HG02943 (cell line): ENCODE measurements around the gene METTL9.
"Not testable (repeated sequence)": the region's sequence is repeated elsewhere in the genome, so short reads cannot be mapped to it uniquely, and the experiment has no call there.

Experiments used
- ATAC-seq: cut with Tn5 transposase; IDR thresholded peaks from one replicate; pipeline ENCODE4 v1.9.1; 2021; ENCODE audit warnings: mild to moderate bottlenecking, low read depth, moderate library complexity; ENCODE audit not compliant: unreplicated experiment

METTL9 gene

DNA sequence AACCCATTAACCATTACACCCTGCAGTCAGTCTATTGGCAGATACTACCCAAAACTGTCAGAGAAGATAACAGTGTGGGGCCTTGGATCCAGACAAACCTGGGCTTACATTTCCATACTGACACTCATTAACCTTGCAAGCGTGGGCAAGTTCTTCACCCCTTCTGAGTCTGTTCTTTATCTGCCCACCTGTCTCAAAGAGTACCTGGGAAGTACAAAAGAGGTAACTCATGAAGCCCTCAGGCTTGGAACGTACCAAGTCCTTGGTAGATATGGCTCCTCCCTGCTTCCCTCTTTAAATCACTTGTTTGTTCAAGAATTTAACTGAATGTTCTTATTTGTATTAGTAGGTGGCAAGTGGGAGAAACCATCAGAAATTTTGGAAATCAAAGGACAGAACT lies 55.5 kb downstream of the METTL9 start:
- no peak for ATAC-seq

DNA sequence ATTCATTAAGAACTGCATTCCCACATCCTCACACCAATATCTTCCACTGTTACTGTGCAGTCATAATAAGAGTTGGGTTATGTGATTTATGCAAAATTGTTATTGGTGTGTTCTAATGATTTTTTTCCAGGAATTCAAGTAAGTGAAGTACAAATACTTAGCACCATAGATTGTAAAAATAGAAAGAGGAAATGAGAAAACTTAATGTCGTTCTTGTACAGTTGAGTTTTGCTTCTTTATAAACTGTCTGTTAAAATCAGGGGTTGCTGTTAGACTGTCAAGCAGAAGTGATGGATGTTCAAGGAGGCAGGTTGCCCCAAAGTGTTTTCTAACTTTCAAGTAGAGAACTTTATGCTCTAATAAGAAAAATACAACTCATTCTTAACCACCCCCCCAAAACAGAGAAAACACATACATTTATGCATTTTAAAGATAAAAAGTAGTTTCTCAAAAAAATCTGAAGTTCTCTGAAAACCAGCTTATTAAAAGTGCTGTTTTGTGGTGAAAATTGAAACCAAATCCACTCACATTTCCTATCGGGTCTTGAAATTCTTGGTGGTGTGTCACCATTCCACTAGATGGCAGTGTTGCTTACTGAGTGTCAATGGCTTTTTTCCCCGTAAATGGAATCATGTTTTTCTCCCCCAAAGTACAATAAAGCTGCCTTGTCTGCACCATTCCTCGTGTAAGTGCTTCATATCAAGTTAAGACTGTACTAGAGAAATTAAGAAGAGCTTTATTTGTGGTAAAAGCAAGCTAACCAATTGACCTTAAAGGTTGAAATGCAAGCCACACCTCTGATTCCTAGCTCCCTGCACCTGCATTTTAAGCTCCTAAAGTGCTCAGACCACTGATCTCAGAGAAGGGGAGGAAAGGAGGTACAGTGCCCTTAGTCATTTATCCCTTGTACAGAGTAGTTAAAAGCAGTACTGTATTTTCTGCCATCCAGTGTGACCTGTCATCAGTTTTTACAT lies 57.7 kb downstream of the METTL9 start:
- no peak for ATAC-seq

DNA sequence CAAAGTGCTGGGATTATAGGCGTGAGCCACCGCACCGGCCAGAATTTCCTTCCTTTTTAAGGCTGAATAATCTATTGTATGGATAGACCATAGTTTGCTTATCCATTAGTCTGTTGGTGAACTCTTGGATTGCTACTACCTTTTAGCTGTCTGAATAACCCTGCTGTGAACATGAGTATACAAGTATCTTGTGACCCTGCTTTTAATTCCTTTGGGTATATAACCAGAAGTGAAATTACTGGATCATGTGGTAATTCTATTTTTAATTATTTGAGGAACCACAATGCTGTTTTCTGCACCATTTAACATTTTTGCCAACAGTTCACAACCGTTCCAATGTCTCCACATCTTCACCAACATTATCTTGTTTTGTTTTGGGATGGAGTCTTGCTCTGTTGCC lies 59.7 kb downstream of the METTL9 start:
- no peak for ATAC-seq

DNA sequence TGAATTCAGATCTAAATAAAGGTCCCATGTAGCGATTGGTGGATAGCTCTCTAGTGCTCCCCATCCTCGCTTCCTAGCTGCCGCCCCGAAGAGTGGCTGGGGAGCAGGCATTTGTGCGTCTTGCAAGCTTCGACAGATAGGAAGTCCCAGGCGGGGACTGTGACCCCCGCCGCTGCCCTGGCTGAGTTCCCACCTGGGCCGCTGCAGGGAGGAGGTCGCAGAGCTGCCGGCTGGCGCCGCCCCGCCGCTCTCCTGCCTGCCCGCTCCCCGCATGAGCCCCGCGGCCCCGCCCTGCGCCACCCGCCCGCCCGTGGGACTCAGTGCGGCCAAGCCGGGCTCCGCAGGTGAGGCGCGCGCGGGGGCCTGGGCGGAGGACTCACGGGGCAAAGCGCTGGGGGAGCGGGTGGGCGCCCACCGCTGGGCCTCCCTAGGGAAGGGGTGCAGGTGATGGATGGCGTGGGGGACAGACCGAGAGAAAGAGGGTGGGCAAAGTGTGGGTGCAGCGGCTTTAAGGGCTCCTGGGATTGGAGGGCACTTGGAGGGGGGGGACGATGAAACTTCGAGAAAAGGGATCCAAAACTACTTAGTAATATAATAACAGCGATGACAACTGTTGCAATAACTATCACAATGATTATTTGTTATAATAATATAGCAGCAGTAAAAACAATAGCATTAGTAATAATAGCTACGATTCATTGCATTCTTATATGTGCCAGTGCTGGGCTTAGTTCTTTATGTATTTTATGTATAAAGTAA lies 64.7 kb downstream of the METTL9 start, which contains the start of gene OTOA:
Gene OTOA, plus strand, starts transcription at position 80 of the 759 bp plus-strand sequence. CDS start 14,547 bp downstream, outside the sequence.
- no peak for ATAC-seq

DNA sequence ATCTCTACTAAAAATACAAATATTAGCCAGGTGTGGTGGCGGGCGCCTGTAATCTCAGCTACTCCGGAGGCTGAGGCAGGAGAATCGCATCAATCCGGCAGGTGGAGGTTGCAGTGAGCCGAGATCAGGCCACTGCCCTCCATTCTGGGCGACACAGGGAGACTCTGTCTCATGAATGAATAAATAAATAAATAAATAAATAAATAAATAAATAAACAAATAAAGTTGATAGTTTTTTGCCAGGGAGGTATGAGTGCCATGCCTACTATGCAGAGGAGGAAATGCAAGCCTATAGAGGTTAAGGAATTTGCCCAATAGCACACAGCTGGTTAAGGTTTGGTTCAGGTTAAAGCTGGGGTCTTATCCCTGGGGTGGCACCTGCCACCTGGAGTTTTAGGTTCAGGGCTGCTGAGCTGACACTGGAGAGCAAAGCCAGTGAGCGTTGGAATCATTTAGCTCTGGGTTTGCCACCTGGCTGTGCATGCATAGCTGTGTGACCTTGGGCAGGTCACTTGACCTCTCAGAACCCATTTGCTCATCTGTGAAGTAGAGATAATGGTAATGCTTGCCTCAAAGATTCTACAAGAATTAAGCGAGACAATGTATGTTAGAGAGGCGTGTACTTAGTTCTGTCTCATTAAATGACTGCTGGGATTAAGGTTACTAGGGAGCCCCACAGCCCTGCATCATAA lies 65.6 kb downstream of the METTL9 start:
- no peak for ATAC-seq

DNA sequence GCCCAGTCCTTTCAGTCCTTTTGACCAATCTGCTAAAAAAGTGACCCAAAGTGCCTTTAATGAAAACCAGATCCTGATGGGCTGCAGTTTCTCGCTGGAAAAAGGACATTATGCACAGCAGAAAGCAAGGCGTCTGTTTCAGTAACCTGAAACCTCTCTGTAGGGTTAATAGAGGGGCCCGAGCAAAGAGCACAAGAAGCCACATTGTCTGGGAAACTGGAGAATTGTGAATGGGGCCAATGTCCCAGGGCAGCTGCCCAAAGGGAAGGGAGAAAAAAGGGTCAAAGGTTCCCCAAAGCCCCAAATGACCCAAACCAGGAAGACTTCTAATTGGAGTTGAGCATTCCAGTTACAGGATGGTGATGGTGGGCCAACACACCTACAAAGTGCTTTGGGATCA lies 67.4 kb downstream of the METTL9 start:
- ATAC-seq: no peak

DNA sequence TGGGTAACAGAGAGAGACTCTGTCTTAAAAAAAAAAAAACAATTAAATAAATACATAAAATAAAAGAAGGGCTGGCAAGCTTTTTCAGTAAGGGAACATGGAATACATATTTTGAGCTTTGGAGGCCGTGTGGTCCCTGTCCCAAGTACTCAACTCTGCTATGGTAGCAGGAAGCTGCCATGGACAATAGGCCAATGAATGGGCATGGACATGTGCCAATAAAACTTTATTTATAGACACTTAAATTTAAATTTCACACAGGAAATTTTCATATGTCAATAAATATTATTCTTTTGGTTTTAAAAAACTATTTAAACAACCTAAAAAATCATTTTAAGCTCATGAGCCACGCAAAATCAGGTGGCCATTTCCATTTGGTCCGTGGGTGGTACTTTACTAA lies 68.2 kb downstream of the METTL9 start:
- no peak for ATAC-seq

DNA sequence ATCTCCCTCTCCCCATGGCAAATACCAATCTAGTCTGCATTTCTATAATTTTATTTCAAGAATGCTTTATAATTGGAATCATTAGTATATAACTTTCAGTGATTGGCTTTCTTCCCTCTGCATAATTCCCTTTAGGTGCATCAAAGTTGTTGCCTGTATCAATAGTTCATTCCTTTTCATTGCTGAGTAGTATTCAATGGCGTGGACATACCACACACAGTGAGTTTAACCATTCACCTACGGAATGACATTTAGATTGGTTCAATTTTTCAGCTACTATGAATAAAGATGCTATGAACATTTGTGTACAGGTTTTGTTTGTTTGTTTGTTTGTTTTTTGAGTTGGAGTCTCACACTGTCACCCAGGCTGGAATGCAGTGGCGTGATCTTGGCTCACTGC lies 74.1 kb downstream of the METTL9 start:
- ATAC-seq: no peak

DNA sequence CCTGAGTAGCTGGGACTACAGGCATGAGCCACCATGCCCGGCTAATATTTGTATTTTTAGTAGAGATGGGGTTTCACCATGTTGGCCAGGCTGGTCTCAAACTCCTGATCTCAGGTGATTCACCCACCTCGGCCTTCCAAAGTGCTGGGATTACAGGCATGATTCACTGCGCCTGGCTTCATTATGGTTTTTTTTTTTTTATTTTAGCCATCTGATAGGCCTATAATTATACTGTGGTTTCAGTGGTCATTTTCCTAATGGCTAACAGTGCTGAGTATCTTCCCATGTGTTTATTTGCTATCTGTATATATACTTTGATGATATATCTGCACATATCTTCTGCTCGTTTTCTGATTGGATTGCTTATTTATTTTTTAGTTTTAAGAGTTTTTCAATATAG lies 75.1 kb downstream of the METTL9 start:
- not testable (repeated sequence) for ATAC-seq

DNA sequence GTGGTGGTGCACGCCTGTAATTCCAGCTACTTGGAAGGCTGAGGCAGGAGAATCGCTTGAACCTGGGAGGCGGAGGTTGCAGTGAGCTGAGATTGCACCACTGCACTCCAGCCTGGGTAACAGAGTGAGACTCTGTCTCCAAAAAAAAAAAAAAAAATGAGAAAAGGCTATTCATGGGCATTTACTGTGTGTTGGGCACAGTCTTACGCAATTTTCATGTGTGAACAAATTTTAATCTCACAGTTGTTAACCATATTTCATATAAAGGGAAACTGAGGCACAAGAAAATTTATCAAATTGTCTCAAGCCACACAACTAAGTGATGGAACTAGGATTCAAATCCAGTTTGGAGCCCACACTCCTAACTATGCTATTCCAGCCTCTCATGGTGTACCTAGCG lies 81.3 kb downstream of the METTL9 start:
- not testable (repeated sequence) for ATAC-seq

DNA sequence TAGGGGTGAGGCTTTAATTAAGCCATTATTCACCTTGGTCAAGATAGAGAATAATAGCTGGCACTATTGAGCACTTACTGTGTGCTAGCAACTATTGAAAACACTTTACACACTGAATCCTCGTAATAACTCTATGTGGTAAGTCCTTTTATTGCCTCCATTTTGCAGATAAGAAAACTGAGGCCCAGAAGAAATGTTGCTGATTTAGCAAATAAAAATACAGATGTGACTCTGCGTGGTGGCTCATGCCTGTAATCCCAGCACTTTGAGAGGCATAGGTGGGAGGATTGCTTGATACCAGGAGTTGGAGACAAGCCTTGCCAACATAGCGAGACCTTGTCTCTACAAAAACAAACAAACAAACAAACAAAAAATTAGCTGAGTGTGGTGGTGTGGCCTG lies 83.8 kb downstream of the METTL9 start:
- no peak for ATAC-seq

DNA sequence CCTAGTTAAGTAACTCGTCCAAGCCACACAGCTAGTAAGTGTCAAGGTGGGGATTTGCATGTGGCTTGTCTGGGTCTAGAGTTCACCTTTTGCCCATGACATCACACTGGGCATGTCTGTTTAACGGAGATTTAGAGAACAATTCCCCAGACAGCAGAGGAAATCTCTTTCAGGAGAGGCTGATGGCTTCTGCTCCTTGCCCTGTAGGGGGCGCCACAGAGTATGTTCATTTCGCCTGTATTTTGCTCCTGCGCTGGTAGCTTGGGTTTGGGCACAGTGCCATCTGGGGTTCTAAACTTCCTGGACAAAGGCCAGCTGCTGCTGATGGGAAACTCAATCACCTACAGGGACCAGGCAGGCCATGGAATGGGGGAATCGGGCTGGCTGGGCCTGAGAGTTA lies 84.8 kb downstream of the METTL9 start:
- no peak for ATAC-seq

DNA sequence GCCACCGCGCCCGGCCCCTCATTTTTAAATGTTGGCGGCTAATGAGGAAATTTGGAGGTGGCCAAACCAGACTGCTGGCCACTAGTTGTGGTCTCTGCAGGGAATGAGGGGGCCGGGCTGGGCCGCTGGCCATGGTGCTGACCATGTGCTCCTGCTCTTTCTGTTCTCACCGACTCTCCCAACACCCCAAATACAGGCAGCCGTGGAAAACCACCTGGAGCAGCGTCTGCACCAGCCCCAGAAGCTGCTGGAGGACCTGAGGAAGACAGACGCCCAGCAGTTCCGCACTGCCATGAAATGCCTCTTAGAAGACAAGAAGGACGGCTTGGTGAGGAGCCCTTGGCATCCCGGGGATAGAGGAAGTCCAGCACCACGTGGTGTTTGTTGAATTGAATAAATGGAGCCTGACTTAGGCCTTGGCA lies 85.7 kb downstream of the METTL9 start:
- no peak for ATAC-seq

DNA sequence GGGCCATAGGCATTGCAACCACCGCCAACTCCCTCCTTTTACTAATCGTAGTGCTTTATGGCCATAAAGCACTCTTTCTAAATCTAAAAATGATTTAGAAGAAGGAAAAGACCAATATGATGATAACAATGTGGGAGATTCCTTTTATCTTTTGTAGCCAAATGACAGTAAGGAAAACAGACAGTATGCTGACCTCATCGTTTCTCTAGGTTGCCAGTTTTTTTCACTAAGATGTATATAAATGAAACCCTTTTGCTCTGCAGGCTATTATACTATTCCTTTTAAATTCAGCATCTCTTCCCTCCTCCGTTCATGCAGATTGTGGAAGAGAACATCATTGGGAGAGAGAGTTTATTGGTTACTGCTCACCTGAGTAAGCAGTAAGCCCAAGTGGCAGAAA lies 89.7 kb downstream of the METTL9 start:
- no peak for ATAC-seq

DNA sequence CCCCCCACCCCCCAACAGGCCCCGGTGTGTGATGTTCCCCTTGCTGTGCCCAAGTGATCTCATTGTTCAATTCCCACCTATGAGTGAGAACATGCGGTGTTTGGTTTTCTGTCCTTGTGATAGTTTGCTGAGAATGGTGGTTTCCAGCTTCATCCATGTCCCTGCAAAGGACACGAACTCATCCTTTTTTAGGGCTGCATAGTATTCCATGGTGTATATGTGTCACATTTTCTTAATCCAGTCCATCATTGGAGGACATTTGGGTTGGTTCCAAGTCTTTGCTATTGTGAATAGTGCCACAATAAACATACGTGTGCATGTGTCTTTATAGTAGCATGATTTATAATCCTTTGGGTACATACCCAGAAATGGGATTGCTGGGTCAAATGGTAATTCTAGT lies 91.6 kb downstream of the METTL9 start:
- not testable (repeated sequence) for ATAC-seq

DNA sequence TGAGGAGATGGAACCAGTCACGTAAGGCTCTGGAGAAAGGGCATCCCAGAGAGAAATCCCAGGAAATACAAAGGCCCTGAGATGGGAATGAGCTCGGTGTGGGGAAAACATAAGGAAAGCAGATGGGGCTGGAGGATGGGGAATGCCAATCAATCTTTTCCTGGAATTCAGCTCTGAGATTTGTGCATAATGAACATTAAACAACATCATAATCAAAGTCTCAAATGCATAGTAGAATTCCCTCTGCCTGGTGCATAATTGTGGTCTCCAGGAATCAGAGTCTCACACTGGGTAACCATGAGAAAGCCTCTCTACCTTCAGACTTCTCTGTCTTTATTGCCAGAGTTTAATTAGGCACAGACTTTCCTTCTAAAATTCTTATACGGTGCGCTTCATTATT lies 95.2 kb downstream of the METTL9 start:
- ATAC-seq: no peak

DNA sequence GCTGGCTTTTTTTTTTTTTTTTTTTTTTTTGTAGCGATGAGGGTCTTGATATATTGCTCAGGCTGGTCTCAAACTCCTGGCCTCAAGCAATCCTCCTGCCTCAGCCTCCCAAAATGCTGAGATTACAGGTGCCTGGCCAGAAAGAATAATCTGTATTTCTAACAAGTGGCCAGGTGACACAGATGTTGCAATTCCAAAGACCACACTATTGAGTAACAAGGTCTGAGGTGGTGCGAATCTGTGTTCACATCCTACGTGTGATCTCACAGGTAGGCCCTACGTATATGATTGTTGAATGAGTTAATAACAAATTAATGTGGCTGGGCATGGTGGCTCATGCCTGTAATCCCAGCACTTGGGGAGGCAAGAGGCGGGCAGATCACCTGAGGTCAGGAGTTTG lies 97.7 kb downstream of the METTL9 start:
- ATAC-seq: no peak

DNA sequence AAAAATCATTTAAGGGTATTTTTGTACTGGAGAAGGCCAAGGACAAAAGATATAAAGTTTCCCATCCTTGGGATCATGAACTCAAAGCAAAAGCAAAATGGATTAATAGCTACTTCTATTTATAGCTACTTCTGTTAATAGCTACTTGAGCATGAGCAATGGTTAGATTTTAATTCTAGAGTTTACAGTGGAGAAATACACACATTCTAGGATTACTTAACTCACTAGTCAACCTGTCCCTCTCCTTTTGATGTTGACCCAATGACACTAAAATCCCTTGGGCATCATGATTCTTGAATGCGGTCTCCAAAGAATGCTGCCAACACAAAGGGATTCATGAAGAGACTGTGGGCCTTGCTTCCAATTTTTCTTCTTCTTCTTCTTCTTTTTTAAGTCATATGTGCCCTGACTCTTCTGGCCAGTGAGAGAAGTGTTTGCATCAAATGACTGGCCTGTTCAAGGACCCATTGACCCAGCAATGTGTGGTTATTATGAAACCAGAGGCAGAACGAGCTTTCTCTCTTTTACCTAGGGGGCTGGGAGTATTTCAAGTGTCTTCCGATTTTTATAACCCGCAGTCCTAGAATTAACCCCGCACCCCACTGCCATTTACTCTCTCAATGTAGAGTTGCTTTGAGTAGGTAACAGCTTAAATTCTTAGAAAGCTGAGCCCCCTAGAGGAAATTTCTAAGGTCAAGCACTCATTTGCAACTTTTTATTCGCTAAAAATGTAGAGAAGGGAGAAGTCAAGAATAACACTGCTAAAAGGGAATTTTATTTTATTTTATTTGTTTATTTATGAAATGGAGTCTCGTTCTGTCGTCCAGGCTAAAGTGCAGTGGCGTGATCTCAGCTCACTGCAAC lies 99.0 kb downstream of the METTL9 start:
- no peak for ATAC-seq

DNA sequence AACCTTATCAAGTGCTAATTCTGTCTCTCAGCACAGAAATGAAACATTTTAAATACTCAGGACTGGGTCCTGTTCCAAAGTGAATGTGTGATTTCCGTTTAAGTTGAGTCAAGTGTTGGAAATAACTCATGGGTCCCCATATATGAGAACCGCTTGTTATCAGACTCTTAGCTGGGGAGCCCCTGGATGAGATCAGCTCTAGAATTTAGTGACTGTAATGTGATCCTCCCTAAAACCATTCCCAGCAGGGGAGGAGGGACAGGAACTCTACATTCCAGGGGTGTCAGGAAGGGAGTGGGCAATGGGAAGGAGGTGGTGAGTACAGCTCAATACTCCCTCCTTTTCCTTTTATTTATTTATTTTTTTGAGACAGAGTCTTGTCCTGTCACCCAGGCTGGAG lies 101.9 kb downstream of the METTL9 start:
- ATAC-seq: no peak

DNA sequence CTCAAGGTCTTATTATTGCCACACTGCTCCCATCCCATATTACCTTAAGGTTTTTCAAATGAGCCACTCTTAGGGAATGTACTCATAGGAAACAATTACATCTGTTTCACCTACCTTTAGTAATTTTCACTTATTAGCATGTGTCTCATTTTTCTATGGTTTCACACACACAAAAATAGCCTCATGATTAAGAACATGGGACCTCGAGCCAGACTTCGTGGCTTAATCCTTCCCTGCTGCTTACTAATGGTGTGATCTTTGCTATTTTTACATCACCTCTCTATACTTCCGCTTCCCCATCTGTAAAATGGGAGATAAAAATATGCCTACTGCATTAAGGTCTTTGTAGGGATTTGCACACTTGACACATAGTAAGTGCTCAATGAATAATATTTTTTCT lies 102.9 kb downstream of the METTL9 start:
- no peak for ATAC-seq
